Measurements from ENCODE around the gene LDLR. TPM values are rescaled to one million over a fixed set of nuclear protein-coding genes. Genes with fewer than 3 reads are reported as not detected.

The LDLR gene
- total and polyA plus RNA-seq, 2 donors (not counting 3 experiments of a cell fraction or from before 2014, with no cell fraction given), result 142 to 174 TPM

DNA sequence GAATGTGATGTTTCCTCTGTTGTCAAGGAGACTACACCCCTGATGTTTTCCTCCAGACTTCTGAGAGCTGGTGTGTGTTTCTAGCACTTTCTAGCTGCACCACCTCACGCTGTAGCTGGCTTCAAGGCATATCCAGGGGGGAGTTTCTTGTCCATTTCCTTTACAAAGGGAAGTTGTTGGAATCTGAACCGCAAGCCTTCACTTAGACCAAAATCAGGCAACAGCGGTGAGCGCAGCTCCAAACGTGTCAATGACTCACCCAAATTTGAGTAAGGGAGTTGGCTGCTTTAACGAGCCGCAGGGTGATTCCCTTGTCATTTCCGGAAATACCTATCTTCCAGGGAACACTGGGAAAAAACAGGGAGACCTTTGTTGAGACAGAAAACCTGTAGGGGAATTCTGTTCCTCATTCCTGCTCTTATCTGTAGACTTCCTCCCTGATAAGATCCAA lies 2.5 kb downstream of the LDLR start:
- H4K20me1 ChIP-seq (replicated peaks; ENCODE audit: control insufficient read depth, extremely low read depth, insufficient read depth, low read length), result peaks cover 2% of the 10 kb centered on the region
- peaks cover 65% of the 10 kb centered on the region for H3K4me1 ChIP-seq (ENCODE audit: control insufficient read depth, extremely low read depth, insufficient read depth, low read length)
- peak; percentile 97 for FAIRE-seq
- H3K4me3 ChIP-seq (replicated peaks in 1 of 3; ENCODE audit: insufficient read depth in 1 of 3, low read depth in 1 of 3, low read length in 3 of 3), result peak overlapping the region in 2 of 3 experiments; percentile 58 to 96
- H2AFZ ChIP-seq (ENCODE audit: low read depth, low read length), result no peak overlapping the region
- H3K27ac ChIP-seq (ENCODE audit: insufficient read depth, low read depth, low read length), result peak overlapping the region; percentile 83
- DNase-seq (ENCODE audit: low read depth, low spot score), result peak; percentile 95
- CTCF ChIA-PET, result interaction anchor here (0.6 to 3.2 kb wide), 3 partner anchors 34 to 155 kb away, joined by 3 to 20 read pairs (median 12); no protein-coding TSS in a partner anchor
- TF ChIP-seq JUN (IDR thresholded peaks at IDR 0.05; ENCODE audit: borderline replicate concordance, insufficient read depth, insufficient read length, low read depth) (peak; percentile 79), POLR2A (IDR thresholded peaks at IDR 0.05; ENCODE audit: low read depth, low read length) (no peak), MAX (IDR thresholded peaks at IDR 0.05; ENCODE audit: insufficient read depth, insufficient read length) (no peak), EZH2 (IDR thresholded peaks at IDR 0.05; ENCODE audit: borderline replicate concordance, low read depth, low read length, severe bottlenecking) (no peak), MYC (IDR thresholded peaks at IDR 0.05; ENCODE audit: low read depth, low read length) (no peak), FOS (IDR thresholded peaks at IDR 0.05; ENCODE audit: borderline replicate concordance, insufficient read depth, low read length) (peak; percentile 87), POLR2AphosphoS5 (IDR thresholded peaks at IDR 0.05; ENCODE audit: insufficient read depth, low read depth, low read length) (peak; percentile 80), GATA2 (IDR thresholded peaks at IDR 0.05; ENCODE audit: insufficient read depth, insufficient read length, low read depth, low read length) (peak; percentile 71)
- peaks cover 63% of the 10 kb centered on the region for H3K79me2 ChIP-seq (ENCODE audit: control insufficient read depth, insufficient read depth, low read length)
- H3K36me3 ChIP-seq (ENCODE audit: control insufficient read depth in 2 of 2, extremely low read depth in 1 of 2, insufficient read depth in 2 of 2, low read length in 2 of 2), result peaks cover 0 to 3% of the 10 kb centered on the region in 2 experiments
- H3K27me3 ChIP-seq (ENCODE audit: control insufficient read depth in 2 of 2, insufficient read depth in 2 of 2, low read length in 2 of 2), result no peaks in the 10 kb centered on the region
- H3K9me1 ChIP-seq (replicated peaks; ENCODE audit: control insufficient read depth, extremely low read depth, insufficient read depth, low read length), result no peaks in the 10 kb centered on the region
- no peaks in the 10 kb centered on the region for H3K9me3 ChIP-seq (replicated peaks; ENCODE audit: control insufficient read depth, insufficient read depth, low read length)
- BruUV-seq (replicated peaks), result no TSS peak
- peak overlapping the region; percentile 98 for H3K4me2 ChIP-seq (ENCODE audit: insufficient read depth, low read length)
- H3K9ac ChIP-seq (replicated peaks; ENCODE audit: extremely low read depth, insufficient read depth, low read length), result peak overlapping the region; percentile 99
- dilution Hi-C loops (cut with MboI; ENCODE audit: extremely low pct_ligation_motif_present, low sequenced_read_pairs) (no loop called here), intact Hi-C loops (cut with micrococcal nuclease) (loop anchor here (10.0 kb wide), 2 partner anchors 157 to 587 kb away; partner anchors contain the start of gene KEAP1)
- POLR2A ChIA-PET, result no interaction called here

All from endothelial cell of umbilical vein (primary cell).